ENCODE measurements around the gene SETD6.
"Not testable (repeated sequence)": the region's sequence is repeated elsewhere in the genome, so short reads cannot be mapped to it uniquely, and the experiment has no call there.

SETD6 gene

GRCh38 chr16:58548378-58548777 is 33.1 kb downstream of the SETD6 start:
- DNase-seq, result no peak

DNA sequence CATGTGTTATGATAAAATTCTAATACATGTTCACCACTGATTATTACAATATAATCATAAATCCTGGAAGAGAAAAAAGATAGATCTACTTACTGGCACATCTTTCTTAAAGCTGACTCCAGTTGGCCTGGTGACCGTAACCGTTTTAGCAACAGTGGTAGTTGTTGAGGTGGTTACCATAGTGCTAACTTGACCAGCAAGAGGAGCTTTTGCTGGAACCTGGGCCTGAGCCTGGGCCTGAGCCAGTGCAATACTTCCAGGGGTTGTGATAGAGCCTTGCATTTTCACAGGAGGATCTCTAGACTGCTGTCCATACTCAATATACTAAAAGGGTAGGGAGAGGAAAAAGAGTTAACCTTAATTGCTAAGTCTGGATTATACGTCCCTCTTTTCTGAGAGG is 36.2 kb downstream of the SETD6 start:
- DNase-seq, result no peak

GRCh38 chr16:58556678-58557077 is 41.4 kb downstream of the SETD6 start:
- DNase-seq, result no peak

DNA sequence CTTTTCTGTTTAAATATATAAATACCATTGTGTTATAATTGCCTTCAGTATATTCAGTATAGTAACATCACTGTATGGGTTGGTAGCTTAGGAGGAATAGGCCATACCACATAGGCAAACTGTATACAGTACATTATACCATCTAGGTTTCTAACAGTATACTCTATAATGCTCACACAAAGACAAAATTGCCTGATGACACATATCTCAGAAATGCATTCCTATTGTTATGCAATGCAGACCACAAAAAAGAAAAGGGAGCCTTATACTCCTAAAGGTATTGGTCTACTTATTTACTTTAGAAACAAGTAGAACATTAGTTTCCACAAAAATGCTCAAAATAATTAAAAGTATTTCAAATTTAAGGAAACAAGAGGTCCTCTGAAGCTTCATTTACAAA is 47.9 kb downstream of the SETD6 start:
- DNase-seq, result no peak

DNA sequence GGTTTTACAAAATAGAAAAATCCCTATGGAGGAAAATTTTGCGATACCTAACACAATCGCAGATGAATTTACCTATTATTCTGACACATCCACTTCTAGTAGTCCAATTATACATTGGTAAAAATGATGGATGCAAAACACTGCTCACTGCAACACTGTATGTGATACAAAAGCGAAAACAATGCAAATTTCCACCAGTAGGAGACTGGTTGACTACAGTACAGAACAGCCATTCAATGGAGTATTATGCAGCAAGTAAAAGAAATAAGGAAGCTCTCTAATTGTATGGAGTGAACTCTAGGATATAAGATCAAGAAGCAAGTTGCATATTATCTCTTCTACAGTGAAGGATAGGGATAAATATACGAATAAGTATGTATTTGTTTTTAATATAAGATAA is 48.5 kb downstream of the SETD6 start:
- no peak for DNase-seq

- DNase-seq, result not testable (repeated sequence)
These were observed 50.4 kb downstream of the SETD6 start for GRCh38 chr16:58565697-58566096.
